GM23338 (cell line): ENCODE data around the gene SYT6. TPM values are rescaled to one million over a fixed set of nuclear protein-coding genes. Genes with fewer than 3 reads are reported as not detected.

Source experiments
- ATAC-seq: fragments of 200-7000 bp; cut with Tn5 transposase; 3 replicates; pipeline ENCODE4 v1.9.1; 2020
- DNase-seq: peaks from one replicate; pipeline ENCODE4 v3.0.0-alpha.2; 2015; ENCODE audit warnings: low spot score
- H2AFZ ChIP-seq: fragments of 200-600 bp; sonication (generic); 2 replicates; pipeline ENCODE4 v1.8.0; 2016; ENCODE audit warnings: antibody characterized with exemption, mild to moderate bottlenecking, moderate library complexity
- H3F3A ChIP-seq: fragments of 200-600 bp; sonication (generic); replicated peaks from 2 replicates; pipeline ENCODE4 v1.8.0; 2017; ENCODE audit warnings: antibody characterized with exemption, mixed run types, low read depth
- H3K27ac ChIP-seq: fragments of 200-600 bp; sonication (generic); 2 replicates; pipeline ENCODE4 v1.6.1; 2016; ENCODE audit warnings: low read depth
- H3K27me3 ChIP-seq: fragments of 200-600 bp; sonication (generic); 2 replicates; pipeline ENCODE4 v1.8.0; 2016; ENCODE audit warnings: mild to moderate bottlenecking, mixed run types, moderate library complexity; ENCODE audit not compliant: insufficient read depth
- H3K36me3 ChIP-seq: fragments of 200-600 bp; sonication (generic); 2 replicates; pipeline ENCODE4 v1.8.0; 2016; ENCODE audit warnings: mild to moderate bottlenecking; ENCODE audit not compliant: insufficient read depth
- H3K4me1 ChIP-seq: fragments of 200-600 bp; sonication (generic); 2 replicates; pipeline ENCODE4 v1.8.0; 2016; ENCODE audit warnings: mild to moderate bottlenecking, moderate library complexity; ENCODE audit not compliant: insufficient read depth
- H3K4me2 ChIP-seq: fragments of 200-600 bp; sonication (generic); 2 replicates; pipeline ENCODE4 v1.7.1; 2017; ENCODE audit warnings: mixed run types
- H3K4me3 ChIP-seq: fragments of 200-600 bp; sonication (generic); 2 replicates; pipeline ENCODE4 v1.6.1; 2016; ENCODE audit warnings: mixed run types
- H3K79me2 ChIP-seq: fragments of 200-600 bp; sonication (generic); replicated peaks from 2 replicates; pipeline ENCODE4 v1.8.0; 2017; ENCODE audit warnings: mild to moderate bottlenecking; ENCODE audit not compliant: insufficient read depth
- H3K9me2 ChIP-seq: fragments of 200-600 bp; sonication (generic); 2 replicates; pipeline ENCODE4 v1.8.0; 2017; ENCODE audit not compliant: insufficient read depth
- H4K20me1 ChIP-seq: fragments of 200-600 bp; sonication (generic); replicated peaks from 2 replicates; pipeline ENCODE4 v1.8.0; 2017; ENCODE audit warnings: mild to moderate bottlenecking; ENCODE audit not compliant: insufficient read depth
- H3K27ac Mint-ChIP-seq: 2 replicates; pipeline ENCODE4 v1.8.0; 2020; ENCODE audit warnings: inconsistent platforms, mild to moderate bottlenecking, moderate library complexity, mixed read lengths
- H3K27me3 Mint-ChIP-seq: 3 replicates; pipeline ENCODE4 v1.8.0; 2022; ENCODE audit warnings: low read depth, mild to moderate bottlenecking, moderate library complexity, mixed read lengths, inconsistent platforms; ENCODE audit not compliant: insufficient read depth, poor library complexity
- H3K36me3 Mint-ChIP-seq: 3 replicates; pipeline ENCODE4 v1.8.0; 2021; ENCODE audit warnings: low read depth, mild to moderate bottlenecking, inconsistent platforms, moderate library complexity, mixed read lengths
- H3K4me1 Mint-ChIP-seq: 3 replicates; pipeline ENCODE4 v1.8.0; 2020; ENCODE audit warnings: mild to moderate bottlenecking, inconsistent platforms, mixed read lengths
- H3K4me3 Mint-ChIP-seq: 3 replicates; pipeline ENCODE4 v1.8.0; 2021; ENCODE audit warnings: moderate library complexity, mild to moderate bottlenecking, inconsistent platforms, mixed read lengths
- H3K9me3 Mint-ChIP-seq: 3 replicates; pipeline ENCODE4 v1.8.0; 2020; ENCODE audit warnings: moderate library complexity, mild to moderate bottlenecking, inconsistent platforms, mixed read lengths
- CREB1 ChIP-seq: fragments of 250-450 bp; sonication (Bioruptor Pico); IDR thresholded peaks from 2 replicates; pipeline ENCODE4 v1.5.0; 2020; ENCODE audit warnings: low read depth, mild to moderate bottlenecking, moderate library complexity
- CTCF ChIP-seq, 2 experiments: fragments of 200-600 bp in 1 of 2; sonication (generic) in 1 of 2; conservative IDR thresholded peaks; 2 replicates each; pipeline versions ENCODE4 v1.5.1 to v1.6.1; 2016 to 2017; ENCODE audit warnings: antibody characterized with exemption in 2 of 2, low read depth in 2 of 2, mild to moderate bottlenecking in 2 of 2, moderate library complexity in 1 of 2
- ETS1 ChIP-seq: IDR thresholded peaks from 2 replicates; pipeline ENCODE4 v1.6.1; 2016; ENCODE audit warnings: antibody characterized with exemption
- EZH2 ChIP-seq: fragments of 200-600 bp; sonication (generic); IDR thresholded peaks from one replicate; pipeline ENCODE4 v1.8.0; 2017; ENCODE audit warnings: antibody characterized with exemption, mild to moderate bottlenecking, low read depth; ENCODE audit not compliant: unreplicated experiment
- EZH2phosphoT487 ChIP-seq: fragments of 200-600 bp; sonication (generic); IDR thresholded peaks from one replicate; pipeline ENCODE4 v1.8.1; 2018; ENCODE audit warnings: antibody characterized with exemption; ENCODE audit not compliant: unreplicated experiment
- JUNB ChIP-seq: IDR thresholded peaks from one replicate; pipeline ENCODE4 v1.6.1; 2016; ENCODE audit warnings: antibody characterized with exemption; ENCODE audit not compliant: unreplicated experiment
- NANOG ChIP-seq: IDR thresholded peaks from 2 replicates; pipeline ENCODE4 v1.6.1; 2016; ENCODE audit warnings: antibody characterized with exemption, borderline replicate concordance
- POLR2AphosphoS5 ChIP-seq: IDR thresholded peaks from 2 replicates; pipeline ENCODE4 v1.6.1; 2016; ENCODE audit warnings: antibody characterized with exemption, low read depth
- REST ChIP-seq: IDR thresholded peaks from one replicate; pipeline ENCODE4 v1.6.1; 2018; ENCODE audit warnings: antibody characterized with exemption; ENCODE audit not compliant: unreplicated experiment
- STAT1 ChIP-seq: IDR thresholded peaks from one replicate; pipeline ENCODE4 v1.6.1; 2016; ENCODE audit warnings: antibody characterized with exemption; ENCODE audit not compliant: unreplicated experiment
- ZNF114 ChIP-seq: fragments of 250-450 bp; sonication (Bioruptor Pico); IDR thresholded peaks from 2 replicates; pipeline ENCODE4 v1.5.0; 2020; ENCODE audit warnings: mild to moderate bottlenecking, moderate library complexity
- ZNF331 ChIP-seq: fragments of 250-450 bp; sonication (Bioruptor Pico); IDR thresholded peaks from 2 replicates; pipeline ENCODE4 v1.5.0; 2020; ENCODE audit warnings: low read depth, mild to moderate bottlenecking, moderate library complexity
- ZNF462 ChIP-seq: fragments of 250-450 bp; sonication (Bioruptor Pico); IDR thresholded peaks from 2 replicates; pipeline ENCODE4 v1.5.0; 2020; ENCODE audit warnings: mild to moderate bottlenecking, moderate library complexity
- polyA plus RNA-seq: library from polyadenylated mRNA; unstranded; fragments of >200 nt; fragmentation: Nextera tagmentation; extraction: Ambion mirVana; gene quantifications from 2 replicates; pipeline ENCODE4 v1.2.1, GENCODE V29; 2016
- total RNA-seq: library from RNA; depleted of rRNA; stranded (reverse); fragments of >200 nt; shearing (Covaris generic); gene quantifications from 2 replicates; pipeline ENCODE4 v1.2.3, GENCODE V29; 2014

The SYT6 gene
- total and polyA plus RNA-seq, 2 experiments from 2014 or later = 31.2 to 42.6 TPM

GRCh38 chr1:114201486-114201885 lies 47.8 kb upstream of the SYT6 start:
- H3K27me3 Mint-ChIP-seq = peaks cover 3% of the 10 kb centered on the region

More at GRCh38 chr1:114201486-114201885, 47.8 kb upstream of the SYT6 start:
- Histone ChIP-seq H4K20me1 (no peaks in the 10 kb centered on the region), H3K36me3 (no peaks in the 10 kb centered on the region), H3K4me1 (peaks cover 12% of the 10 kb centered on the region), H3K4me3 (no peak overlapping the region), H3K9me2 (peaks cover 5% of the 10 kb centered on the region; the same call in 1 of the 2 replicates), H3F3A (no peaks in the 10 kb centered on the region), H3K27me3 (peaks cover 2% of the 10 kb centered on the region; the same call in 1 of the 2 replicates), H3K4me2 (no peak overlapping the region), H3K79me2 (no peaks in the 10 kb centered on the region), H2AFZ (peak overlapping the region; percentile 85), H3K27ac (no peak overlapping the region)
- H3K9me3 Mint-ChIP-seq = no peaks in the 10 kb centered on the region
- no peak for DNase-seq
- peaks cover 13% of the 10 kb centered on the region for H3K4me1 Mint-ChIP-seq
- H3K27ac Mint-ChIP-seq = no peak overlapping the region
- no peak for TF ChIP-seq ZNF114 (CRISPR knock-in tag)
- no peak for TF ChIP-seq POLR2AphosphoS5
- no peak for TF ChIP-seq CTCF (conservative IDR thresholded peaks at IDR 0.05; ENCODE audit: low read depth in 2 of 2)
- no peak for TF ChIP-seq EZH2phosphoT487
- TF ChIP-seq NANOG = no peak
- no peak for TF ChIP-seq REST
- no peak for TF ChIP-seq ZNF462
- no peak for TF ChIP-seq STAT1
- no peak for TF ChIP-seq JUNB
- TF ChIP-seq CREB1 (CRISPR knock-in tag) = no peak
- no peak for TF ChIP-seq EZH2
- TF ChIP-seq ZNF331 (CRISPR knock-in tag) = no peak
- no peak for TF ChIP-seq ETS1
- no peak overlapping the region for H3K4me3 Mint-ChIP-seq
- no peak for ATAC-seq
- H3K36me3 Mint-ChIP-seq = no peaks in the 10 kb centered on the region
